ENCODE data around the gene AGGF1.

AGGF1 gene

DNA sequence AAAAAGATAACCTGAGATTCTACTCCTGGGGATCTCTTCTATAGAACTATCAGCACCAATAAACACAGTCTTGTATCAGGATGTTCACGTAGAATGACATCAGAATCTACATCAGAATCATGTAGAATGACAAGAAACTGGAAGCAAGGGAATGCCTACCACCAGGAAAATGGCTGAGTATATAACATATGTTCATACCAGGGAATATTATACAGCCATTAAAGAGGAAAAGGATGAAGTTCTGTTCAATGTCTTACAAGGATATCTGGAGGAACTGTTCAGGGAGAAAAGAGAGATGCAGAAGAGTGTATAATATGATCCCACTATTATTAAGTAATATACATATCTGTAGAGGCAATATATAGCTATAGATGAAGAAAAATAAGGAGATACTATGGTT is 52.1 kb downstream of the AGGF1 start:
- no peak overlapping the region for H3K27ac ChIP-seq
- no peak for TF ChIP-seq ZFX (IDR thresholded peaks at IDR 0.05)
- TF ChIP-seq, protein P1, sequence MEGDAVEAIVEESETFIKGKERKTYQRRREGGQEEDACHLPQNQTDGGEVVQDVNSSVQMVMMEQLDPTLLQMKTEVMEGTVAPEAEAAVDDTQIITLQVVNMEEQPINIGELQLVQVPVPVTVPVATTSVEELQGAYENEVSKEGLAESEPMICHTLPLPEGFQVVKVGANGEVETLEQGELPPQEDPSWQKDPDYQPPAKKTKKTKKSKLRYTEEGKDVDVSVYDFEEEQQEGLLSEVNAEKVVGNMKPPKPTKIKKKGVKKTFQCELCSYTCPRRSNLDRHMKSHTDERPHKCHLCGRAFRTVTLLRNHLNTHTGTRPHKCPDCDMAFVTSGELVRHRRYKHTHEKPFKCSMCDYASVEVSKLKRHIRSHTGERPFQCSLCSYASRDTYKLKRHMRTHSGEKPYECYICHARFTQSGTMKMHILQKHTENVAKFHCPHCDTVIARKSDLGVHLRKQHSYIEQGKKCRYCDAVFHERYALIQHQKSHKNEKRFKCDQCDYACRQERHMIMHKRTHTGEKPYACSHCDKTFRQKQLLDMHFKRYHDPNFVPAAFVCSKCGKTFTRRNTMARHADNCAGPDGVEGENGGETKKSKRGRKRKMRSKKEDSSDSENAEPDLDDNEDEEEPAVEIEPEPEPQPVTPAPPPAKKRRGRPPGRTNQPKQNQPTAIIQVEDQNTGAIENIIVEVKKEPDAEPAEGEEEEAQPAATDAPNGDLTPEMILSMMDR (conservative IDR thresholded peaks at IDR 0.05), result no peak

DNA sequence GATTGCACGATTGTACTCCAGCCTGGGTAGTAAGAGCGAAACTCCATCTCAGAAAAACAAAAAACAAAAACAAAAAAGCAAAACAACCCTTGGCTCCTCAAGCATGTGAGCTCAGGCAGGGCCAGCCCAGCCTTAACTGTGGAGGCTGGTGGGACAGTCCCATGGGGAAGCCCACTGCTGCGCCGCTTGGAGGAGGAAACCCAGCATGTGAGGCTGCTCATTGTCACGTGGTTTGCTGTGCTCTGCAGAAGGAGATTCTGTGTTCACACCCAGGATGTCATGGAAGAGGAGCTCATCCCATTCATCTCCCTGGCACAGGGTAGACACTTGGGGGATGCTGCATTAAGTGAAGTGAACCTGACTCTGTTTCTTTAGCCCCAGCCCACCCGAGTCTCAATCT is 52.9 kb downstream of the AGGF1 start:
- no peak overlapping the region for H3K27ac ChIP-seq
- TF ChIP-seq, protein P1 (conservative IDR thresholded peaks at IDR 0.05), result no peak
- TF ChIP-seq ZFX (IDR thresholded peaks at IDR 0.05), result no peak

DNA sequence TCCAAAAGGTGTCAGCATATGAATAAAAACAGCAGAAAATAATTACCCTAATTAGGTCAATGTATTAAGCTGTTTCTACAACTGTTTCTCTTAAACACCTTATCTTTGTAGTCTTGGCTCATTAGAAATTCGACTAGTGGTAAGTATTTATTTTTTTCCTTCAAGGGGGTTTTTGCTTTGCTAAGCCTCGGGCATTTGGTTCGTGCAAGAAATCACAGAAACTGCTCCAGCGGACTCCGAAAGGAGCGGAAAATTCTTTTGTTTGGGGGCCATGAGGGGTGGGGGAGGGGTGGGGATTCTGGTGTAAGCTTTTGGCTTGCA is 56.1 kb downstream of the AGGF1 start:
- TF ChIP-seq, protein P1 (conservative IDR thresholded peaks at IDR 0.05), result no peak
- no peak for TF ChIP-seq ZFX (IDR thresholded peaks at IDR 0.05)
- H3K27ac ChIP-seq, result peak overlapping the region; percentile 93

DNA sequence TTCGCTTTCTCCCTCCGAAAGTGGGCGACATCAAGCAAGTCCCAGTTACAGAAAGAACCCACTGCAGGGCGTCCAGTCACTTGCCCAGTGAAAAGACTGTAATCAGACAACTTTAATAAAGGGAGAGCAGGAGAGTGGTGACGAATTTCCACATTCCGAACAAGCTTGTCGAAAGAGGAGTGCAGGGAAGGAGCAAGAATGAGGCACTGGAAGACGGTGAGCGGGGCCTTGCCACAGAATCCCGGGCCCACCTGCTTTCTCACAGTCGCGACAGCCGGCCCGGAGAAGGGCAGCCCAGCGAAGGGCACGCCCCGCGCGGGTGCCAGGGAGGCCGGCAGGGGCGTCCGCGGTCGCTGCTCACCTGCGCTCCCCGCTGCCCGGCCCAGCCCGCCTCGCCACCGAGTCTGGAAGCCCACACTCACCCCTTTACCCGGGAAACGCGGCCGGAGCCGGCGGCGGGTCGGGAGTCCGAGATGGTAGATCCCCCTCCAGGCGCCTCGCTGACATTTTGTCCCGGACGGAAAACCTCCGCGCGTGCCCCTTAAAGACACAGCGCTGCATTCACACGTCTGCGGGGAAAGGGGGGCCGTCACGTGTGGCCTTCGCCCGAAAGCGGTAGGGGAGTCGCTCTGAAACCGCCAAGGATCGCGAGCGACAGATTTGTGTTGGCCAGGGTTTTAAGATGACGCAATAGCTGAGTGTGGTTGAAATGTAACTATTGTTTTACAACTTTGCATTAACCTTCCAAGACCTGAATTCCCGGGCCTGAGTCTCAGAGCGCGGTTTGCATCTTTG is 56.7 kb downstream of the AGGF1 start, which contains the start of gene ZBED3:
Gene ZBED3, minus strand, starts transcription at position 597 of the 795 bp plus-strand sequence. CDS start 9,407 bp downstream, outside the sequence.
- TF ChIP-seq, protein P1 (conservative IDR thresholded peaks at IDR 0.05), result peak; percentile 49
- TF ChIP-seq ZFX (IDR thresholded peaks at IDR 0.05), result peak; percentile 83
- H3K27ac ChIP-seq, result peak within 1 kb of the TSS; percentile 93

DNA sequence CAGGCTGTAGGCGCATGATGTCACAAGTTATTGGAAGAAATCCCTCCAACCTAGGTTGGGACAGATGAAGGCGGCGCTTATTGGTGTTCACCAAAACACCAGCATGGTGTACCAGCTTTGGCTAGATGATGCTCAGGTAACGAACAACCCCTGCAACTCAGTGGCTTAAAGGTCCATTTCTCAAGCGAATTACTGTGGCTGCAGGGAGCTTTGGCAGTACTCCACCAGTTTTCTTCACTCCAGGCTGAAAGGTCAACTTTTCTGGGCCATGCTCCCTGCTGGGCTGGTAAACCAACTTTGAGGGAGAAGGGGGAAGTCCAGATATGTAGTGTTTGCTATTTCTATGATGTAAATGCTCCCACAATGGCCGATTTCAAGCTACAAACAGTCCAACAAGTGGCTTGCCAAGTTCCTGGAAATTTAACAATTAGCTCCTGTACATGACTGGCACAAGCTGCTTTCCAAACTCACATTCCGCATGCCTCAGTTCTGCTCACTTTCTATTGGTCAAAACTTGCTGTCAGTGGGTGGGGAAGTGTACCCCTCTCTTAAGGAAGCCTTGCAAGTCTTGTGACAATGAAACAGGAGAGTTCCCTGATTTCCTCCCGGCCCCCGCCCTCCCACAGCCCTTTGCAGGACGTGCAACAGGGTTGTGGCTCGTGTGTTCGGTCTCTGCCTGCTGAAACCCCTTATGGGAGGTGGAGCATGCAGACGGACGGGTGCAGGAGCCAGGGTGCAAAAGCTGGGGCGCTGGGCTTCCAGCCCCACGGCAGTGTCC is 57.5 kb downstream of the AGGF1 start:
- peak overlapping the region; percentile 93 for H3K27ac ChIP-seq
- TF ChIP-seq, protein P1 (conservative IDR thresholded peaks at IDR 0.05), result no peak
- TF ChIP-seq ZFX (IDR thresholded peaks at IDR 0.05), result no peak

DNA sequence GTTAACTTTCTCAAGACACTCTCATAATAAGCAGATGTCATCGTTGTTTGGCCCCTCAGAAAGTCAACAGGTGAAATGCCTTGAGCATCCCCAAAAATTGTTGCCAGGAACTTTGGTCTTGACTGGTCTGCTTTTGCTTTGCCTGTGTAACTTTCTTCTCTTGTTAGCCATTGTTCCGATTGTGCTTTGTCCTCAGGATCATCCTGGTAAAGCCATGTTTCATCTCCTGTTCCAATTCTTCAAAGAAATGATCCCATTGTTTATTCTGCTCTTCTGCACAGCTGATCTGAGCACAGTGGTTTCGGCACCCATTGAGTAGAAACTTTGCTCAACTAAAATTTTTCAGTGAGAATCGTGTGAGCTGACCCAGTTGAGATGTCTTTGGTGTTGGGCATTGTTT is 65.0 kb downstream of the AGGF1 start:
- TF ChIP-seq ZFX (IDR thresholded peaks at IDR 0.05), result no peak
- no peak overlapping the region for H3K27ac ChIP-seq

DNA sequence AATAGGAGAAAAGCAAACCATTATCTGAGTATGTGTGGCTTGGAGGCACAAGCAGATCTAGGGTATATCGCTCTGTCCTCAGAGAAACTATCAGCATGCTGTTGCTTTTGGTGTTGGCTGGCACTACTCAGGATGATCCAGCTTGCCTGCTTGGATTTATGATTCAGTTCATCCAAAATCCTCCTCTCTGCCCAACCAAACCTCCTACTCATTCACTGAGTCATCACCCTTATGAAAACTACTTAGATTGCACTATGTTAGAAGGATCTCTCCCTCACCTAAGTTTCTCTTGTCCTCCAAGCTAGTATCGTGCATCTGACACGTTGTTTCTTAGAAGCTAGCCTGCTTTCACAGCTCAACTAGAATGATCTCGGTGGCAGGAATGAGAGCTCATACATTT is 71.1 kb downstream of the AGGF1 start:
- no peak overlapping the region for H3K27ac ChIP-seq
- no peak for TF ChIP-seq ZFX (IDR thresholded peaks at IDR 0.05)
- TF ChIP-seq, protein P1 (conservative IDR thresholded peaks at IDR 0.05), result no peak

Measured in C4-2B (cell line).